Peyer's patch (tissue), 4 donors: Measurements from ENCODE around the gene PIGK.

Experiments
- CTCF ChIP-seq, 6 experiments: fragments of 450-650 bp in 4 of 6; fragments of 200-600 bp in 2 of 6; sonication (generic) in 1 of 6; IDR thresholded peaks; one replicate each; pipeline ENCODE4 v1.5.1; 2017 to 2019; ENCODE audit warnings: antibody characterized with exemption in 6 of 6, mild to moderate bottlenecking in 3 of 6, moderate library complexity in 1 of 6
- POLR2A ChIP-seq, 2 donors: fragments of 450-650 bp; IDR thresholded peaks; one replicate each; pipeline ENCODE4 v1.5.1; 2017; ENCODE audit warnings: antibody characterized with exemption in 2 of 2, mild to moderate bottlenecking in 2 of 2, moderate library complexity in 2 of 2

- no peak for TF ChIP-seq CTCF (IDR thresholded peaks at IDR 0.05)
- TF ChIP-seq POLR2A (IDR thresholded peaks at IDR 0.05), result no peak
Measured at GRCh38 chr1:77057994-77058585, 161.1 kb downstream of the PIGK start.
